Femur (tissue), 1 donor: ENCODE results near the gene MRC2.

ENCODE experiments used
- DNase-seq: peaks from one replicate; pipeline ENCODE4 v3.0.0-alpha.2; 2017

The MRC2 gene

DNA sequence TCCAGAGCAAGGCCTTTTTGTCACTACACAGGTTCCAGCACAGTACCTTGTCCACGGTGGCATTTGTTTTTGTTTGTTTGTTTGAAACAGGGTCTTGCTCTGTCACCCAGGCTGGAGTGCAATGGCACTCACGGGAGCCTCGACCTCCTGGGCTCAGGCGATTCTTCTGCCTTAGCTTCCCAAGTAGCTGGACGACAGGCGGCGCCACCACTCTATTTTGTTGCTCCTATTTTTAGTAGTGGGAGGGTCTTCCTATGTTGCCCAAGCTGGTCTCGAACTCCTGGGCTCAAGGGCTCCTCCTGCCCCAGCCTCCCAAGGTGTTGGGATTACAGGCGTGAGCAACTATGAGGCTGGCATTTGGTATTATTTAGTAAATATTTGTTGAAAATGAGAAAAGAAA lies 10.3 kb downstream of the MRC2 start:
- DNase-seq, result no peak

DNA sequence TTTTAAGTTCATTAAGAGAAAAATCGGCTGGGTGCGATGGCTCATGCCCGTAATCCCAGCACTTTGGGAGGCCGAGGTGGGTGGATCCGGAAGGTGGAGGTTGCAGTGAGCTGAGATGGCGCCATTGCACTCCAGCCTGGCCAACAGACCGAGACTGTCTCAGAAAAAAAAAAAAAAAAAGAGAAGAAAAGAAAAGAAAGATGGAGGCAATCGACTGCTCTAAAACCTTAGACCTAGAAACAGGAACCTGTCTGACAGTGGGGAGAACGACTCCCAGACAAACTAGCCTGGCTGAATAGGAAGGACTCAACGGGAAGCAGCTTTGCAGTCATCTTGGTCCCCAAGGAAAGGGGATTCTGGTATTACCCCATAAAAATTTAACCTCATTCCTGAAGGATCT lies 13.7 kb downstream of the MRC2 start:
- no peak for DNase-seq

DNA sequence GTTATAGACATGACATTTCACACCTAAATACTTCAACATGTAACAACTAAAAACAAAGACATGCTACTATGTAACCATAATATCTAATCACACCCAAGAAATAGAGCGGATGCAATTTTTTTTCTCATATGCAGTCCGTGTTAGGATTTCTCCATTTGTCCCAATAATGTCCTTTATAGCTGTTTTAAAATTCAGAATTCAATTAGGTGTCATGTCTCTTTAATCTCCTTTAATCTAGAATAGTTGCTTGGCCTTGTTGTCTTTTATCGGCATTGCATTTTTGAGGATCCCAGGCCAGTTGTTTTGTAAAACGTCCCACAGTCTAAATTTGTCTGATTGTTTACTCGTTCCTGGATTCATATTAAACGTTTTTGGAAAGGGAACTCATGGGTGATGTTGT lies 14.5 kb downstream of the MRC2 start:
- DNase-seq, result no peak

DNA sequence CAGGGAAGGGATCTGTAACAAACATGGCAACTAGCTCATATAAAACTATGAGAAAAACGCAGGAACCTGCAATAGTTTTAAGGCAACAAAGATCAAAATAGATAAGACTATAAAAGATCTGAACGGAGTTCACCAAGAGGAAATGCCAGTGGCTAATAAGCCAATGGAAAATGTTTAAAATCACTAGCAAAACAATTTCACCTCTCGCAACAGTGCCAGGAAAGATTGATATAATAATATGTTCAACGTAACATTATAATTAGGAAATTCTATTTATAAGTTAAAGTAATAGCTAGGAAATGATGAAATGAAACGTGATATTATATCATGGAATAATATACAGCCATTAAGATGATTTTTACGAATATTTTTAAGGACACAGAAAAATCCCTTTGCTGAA lies 16.0 kb downstream of the MRC2 start:
- no peak for DNase-seq

DNA sequence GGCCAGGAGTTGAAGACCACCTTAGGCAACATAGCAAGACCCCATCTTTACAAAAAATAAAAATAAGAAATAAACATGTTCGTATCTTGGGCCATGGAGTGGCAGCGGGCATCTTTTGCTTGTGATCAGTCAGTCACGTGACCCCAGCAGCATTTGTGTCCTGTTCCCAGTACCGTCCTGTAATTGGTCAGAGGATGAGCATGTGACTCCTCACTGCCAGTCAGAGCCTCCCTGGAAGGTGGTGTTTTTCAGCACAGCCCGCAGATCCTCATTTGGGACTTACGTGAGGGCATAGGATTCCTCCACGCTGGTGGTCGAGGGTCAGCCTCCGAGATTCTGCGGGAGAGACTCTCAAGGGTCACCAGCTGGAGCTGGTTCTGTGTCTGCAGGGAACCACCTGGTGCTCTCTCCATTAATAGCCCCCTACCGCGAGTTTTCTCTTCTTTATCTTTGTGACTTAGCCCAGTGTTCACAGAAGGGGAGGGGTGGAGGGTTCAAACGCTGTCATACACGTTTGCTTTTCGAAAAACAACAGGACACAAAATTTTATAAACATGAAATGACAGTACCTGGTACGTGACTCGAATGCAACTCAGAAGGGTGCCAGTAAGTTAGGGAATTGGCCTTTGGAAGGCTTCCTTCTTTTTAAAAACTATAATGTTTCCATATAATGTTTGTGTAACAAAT lies 17.2 kb downstream of the MRC2 start:
- DNase-seq, result no peak

DNA sequence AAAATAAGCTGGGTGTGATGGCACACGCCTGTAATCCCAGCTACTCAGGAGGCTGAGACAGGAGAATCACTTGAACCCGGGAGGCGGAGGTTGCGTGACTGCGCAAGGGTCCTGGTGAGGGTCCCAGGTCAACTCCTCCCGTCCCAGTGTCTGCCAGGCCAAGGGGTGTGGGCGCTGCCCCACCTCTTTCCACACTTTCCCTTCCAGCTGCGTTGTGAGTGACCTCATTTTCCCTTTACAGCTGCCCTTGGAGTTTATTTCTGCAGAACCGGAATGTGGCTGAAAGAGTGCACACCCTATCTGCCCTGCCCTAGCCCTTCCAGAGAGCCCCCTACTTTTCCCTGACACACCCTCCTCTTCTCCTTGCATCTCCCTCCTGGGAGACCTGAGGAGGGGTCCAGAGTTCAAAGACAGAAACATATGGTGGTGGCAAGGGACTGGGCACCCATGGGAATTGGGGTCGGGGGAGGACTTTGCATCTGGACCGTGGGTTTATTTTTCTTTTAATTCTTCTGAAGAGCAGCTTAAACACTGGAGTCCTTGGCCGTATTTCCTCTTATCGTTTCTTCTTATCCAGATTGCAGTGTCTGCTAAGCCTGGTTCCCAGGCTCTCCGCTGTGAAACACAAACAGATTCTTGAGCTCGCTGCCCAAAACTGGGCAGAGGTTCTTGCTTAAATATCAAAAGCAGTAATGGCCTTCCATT lies 20.9 kb downstream of the MRC2 start:
- peak; percentile 58 for DNase-seq

DNA sequence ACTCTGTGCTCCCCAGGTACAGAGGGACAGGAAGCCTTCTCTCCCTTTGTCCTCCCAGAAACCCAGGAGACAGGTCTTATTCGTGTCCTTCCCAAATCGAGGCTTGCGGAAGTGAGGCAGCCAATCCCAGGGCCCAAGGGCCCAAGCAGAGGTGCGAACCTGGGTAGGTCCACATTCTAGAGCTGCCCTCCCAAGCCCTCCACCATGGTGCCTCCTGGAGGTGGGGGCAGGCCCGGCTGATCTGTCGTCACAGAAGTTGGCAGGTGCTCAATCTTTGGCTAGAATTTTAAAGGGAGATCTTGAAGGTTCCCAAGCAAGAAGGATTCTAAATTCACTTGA lies 21.5 kb downstream of the MRC2 start:
- DNase-seq, result peak; percentile 15

DNA sequence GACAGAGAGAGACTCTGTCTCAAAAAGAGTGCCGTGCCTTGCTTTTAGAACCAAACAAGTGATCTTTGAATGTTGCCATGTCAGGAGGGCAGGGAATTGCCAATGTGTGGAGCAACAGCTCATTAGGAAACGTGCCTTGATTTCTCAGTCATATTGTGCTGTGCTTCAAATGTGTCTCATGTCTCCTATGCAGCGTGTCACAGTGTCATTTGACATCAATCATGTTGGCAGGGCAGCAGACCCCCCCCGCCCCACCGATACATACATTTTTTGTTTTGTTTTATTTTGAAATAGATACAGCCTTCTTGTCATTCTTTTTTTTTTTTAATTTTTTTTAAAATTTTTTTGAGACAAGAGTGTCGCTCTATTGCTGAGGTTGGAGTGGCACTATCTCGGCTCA lies 22.1 kb downstream of the MRC2 start:
- peak; percentile 12 for DNase-seq

DNA sequence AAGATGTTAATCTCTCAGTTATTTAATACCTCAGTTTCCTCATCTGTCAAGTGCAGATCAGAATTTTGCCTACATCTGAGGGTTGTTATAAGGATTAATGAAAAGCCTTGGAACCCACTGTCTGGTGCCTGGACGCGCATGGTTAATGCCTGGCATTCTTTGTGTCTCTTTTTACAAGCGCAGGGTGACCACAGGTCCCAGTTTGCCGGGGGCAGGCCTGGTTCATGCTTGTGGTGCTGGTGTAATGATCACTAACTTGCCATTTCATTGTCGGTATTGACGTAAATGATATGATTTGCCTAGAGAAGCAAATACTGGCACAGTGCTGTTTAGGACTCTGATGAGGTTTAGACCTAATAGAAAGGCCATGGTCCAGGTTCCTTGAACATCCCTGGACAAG lies 23.1 kb downstream of the MRC2 start:
- DNase-seq, result peak; percentile 19

DNA sequence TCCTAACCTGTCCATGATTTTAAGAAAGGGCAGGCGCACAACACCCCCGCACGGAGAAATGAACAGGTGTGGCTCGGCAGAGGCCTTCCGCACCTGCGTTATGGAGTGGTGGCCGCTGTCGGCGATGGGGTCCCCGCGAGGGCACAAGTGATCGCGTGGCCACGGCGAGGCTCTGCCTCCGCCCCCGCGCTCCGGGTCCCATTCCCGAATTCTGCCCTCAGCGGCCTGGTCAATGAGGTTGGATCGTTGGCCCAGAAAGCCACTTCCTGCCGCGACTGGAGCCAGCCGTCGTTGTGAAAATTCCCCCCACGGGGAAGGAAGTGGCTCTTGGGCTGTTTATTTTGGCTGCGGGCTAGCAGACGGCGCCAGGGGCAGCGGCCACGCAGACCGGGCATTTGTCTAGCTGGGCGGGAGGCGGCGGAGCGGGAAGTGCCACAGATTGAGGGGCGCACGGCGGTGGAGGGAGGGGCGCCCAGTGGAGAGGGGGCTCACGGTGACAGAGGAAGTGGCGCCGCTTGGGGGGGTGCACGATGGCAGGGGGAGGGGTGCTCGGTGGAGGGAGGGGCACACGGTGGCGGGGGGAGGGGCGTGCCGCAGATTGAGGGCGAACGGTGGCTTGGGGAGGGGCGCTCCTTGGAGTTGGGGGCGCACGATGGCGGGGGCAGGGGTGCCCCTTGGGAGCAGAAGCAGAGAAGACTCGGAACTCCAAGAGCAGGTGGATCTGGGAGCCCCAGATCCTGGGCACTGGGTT lies 25.0 kb downstream of the MRC2 start:
- DNase-seq, result peak; percentile 87

DNA sequence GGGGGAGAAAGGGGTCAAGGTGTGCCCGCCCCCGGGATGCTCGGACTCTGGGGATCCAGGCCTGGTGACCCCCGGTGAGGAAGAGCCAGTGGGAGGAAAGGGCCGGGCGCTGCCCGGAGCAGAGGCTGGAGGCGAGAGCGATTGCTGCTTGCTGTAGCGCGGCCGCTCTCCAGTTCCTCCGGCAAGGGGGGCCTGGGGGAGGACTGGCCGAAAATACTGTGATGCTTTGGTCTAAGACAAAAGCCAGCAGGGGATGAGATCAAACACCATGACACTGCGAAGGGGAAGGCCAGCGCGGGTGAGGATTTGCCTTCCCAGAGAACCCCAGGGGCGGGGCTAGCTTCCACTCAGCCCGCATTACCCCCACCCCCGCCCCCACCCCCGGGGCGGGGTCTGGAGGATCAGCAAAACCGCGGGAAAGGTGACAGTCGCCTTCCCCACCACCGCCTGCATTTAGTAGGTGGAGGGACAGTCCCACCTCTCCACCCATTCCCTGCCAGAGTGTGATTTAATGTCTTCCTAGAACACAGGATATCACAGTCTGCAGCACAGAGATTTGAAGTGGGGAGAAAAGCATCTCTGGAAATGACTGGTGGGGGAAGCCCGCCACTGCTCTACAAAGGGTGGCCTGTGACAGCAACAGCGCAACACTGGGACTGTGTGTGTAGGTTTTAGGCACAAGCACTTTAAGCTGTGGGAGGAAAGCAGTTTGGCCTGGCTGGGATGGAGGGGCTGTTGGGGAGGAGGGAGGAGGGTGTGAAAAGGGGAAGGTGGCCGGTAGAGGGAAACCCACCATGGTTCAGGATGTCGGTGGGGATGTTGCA lies 25.7 kb downstream of the MRC2 start:
- DNase-seq, result peak; percentile 83

DNA sequence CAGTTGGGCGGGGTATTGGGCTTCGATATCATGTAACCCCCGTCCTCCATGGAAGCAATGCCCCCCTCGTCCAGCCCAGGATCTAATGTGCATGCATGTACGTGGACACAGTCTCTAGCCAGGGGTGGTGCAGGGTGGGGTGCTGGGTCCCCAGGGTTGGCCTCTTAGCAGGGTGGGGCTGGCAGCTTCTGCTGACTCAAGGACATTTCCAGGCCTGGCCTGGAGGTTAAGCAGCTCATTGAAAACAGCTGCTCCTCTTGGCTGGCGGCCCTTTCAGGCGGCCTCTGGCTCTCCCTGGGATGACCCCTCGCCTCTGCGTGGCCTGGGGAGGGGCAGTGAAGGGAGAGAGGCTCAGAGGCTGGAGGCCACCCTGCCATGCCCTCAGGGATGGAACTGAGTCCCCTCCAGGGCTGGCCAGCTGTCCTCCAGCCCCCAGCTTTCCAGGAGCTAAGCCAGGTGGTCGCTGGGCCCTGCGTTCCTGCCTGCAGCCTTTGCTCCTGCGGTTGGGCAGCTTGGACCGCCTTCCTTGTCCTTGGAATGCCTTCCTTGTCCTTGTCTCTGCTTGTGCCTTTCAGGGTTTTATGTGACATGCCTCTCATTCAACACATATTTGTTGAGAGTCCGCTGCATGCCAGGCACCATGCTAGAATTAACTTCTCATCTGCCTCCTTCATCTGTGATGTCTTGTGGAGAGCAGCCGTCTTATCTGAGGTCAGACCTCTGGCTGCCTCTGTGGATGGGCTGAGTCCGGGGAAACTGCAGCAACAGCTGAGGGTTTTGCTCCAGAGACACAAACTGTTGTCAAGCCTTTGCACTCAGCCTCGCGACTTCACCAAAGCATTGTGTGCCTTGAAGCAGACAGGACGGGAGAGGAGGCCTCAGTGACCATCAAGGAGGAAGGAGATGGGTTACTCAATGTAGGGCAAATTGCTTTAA lies 26.6 kb downstream of the MRC2 start:
- DNase-seq, result peak; percentile 88

DNA sequence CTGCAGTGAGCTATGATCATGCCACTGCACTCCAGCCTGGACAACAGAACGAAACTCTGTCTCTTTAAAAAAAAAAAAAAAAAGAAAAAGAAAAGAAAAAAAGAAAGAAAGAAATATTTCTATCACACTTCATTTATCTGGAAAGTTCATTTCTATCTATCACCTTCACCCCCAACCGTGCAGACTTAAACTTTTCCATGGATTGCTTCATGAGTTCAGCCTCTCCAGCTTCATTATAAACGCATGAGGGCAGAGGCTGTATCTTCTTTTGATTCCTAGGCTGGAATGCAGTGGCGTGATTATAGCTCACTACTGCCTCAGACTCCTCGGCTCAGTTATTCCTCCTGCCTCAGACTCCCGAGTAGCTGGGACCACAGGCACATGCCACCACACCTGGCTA lies 28.2 kb downstream of the MRC2 start:
- no peak for DNase-seq

DNA sequence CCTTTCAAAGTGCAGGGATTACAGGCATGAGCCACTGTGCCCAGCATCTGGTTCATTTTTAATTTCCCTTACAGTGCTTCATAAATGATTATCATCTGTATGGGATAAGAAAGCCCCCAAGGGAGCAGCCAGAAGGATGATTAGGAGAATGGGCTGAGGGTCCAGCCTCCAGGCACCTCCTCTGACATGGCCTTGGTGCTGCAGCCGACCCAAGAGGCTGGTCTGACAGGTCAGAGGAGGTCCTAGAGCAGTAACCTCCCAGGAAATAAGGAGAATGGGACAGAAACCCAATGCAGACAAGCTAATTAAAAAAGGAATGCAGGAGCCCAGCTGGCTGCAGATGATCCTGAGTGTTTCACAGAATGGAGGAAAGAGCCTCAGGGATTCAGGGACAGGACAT lies 29.0 kb downstream of the MRC2 start:
- peak; percentile 11 for DNase-seq

DNA sequence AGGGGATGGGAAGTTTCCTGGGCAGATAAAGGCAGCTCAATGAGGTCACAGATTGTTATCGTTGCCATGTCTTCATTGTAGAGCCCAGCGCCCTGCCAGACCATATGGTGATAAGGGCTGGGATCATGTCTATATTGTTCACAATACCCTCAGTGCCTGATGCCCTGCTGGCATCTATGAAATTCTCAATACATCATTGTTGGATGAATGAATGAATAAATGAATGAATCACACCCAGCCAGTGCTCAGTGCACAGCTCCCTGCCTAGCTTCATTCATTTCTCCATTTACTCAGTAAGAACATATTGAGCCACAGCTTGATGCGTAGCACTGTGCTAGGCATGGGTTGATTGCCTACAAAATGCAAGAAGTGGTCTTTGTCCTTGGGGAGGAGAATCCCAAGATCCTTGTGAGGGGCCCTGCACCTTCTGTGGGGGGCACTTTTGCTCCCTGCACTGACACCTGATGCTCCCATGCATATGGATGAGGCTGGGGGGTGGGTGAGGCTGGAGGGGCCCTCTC lies 29.7 kb downstream of the MRC2 start:
- no peak for DNase-seq

DNA sequence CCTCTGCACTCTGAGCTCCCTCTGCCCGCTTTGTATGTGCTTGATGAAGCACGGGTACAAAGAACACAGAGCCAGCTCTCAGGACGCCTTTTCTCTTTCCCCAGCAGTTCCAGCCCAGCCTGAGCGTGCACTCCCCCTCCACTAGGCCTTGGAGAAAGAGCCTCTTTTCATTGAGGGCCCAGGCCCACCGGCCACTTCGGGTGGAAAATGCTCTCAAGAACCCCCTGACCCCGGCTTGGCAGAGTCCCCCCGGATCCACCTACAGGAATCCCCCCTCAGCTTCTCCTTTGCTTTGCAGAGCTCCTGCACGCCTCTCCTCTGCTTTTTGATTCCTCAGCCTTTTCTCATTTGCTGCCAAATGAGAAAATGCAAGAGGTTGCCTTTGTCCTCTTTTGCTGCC lies 30.2 kb downstream of the MRC2 start:
- DNase-seq, result no peak

DNA sequence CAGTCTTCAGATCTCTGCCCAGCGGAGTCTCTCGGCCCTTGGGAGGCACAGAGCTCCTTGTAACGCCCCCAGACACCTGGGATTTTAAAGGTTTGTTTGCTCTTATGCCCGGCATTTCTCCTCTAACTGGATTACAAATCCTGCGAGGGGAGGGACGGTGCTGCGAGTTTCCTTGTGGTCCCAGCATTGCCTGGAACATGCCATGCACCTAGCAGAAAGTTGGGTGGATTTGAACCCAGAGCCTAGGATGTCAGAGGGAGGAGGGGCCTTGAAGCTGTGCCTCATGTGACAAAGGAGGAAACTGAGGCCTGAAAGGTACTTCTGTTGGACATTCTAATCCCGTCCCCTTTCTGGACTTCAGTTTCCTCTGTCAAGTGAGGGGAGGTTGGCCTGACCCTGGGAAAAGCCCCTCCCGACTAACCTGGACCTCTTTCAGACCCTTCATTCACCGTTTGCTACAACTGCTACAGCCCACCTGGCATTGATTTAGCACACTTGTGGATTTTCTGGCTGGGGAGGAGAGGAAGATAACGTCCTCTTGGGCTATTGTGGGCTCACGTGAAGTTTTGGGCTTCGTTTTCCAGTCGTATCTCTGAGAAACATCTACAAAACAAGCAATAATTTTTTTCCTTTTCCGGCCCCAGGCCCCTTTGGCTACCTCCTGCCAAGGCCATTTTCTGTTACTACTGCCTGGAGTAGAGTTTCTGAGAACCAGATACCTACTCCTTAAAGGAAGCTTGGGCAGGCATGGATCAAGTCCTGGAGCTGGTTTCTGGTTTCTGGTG lies 30.9 kb downstream of the MRC2 start:
- no peak for DNase-seq

DNA sequence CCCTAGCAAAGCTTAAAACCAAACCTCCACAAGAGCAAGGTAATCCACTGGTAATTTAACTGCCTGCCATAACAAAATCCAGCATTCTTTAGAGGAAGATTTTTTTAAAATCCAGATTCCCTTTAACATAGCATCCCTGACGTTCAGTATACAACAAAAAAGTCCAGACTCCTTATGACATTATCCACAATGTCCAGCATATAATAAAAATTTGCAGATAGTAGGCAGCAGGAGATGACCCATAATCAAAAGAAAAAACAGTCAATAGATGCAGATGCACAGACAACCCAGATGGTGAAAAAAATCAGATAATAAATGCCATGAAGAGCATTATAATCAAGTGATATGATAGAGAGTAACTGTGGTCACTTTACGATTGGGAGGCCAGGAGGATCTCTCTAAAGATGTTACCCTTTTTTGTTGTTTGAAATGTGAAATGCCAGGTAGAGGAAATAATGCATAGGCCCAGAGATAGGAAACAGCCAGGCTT lies 33.2 kb downstream of the MRC2 start:
- no peak for DNase-seq

DNA sequence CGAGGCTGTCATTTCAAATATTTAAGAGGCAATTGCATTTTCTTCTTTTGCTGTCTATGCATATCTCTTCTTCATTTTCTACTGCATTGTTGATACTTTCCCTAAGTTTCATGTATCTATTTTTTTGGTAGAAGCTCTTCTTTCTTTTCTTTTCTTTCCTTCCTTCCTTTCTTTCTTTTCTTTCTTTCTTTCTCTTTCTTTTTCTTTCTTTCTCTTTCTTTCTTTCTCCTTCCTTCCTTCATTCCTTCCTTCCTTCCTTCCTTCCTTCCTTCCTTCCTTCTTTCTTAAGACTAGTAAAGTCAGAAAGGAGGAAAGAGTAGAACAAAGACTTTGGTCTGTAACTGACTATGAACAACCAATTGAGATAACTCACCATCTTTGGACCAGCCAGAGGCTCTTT lies 33.9 kb downstream of the MRC2 start:
- DNase-seq, result no peak

DNA sequence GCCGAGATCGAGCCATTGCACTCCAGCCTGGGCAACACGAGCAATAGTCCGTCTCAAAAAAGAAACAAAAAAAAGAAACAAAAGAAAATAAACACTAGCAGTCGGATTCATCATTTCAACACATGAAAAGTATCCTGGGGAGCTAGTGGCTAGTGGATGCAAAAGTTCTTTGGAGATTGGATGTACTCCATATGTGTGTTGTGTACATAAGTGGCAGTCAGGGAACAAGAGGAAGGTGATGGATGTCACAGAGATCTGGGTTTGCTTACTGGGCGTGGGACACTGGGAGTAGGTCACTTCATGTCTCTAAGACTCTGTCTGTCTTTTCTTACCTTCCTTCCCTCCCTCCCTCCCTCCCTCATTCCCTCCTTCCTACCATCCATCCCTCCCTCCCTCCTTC lies 35.4 kb downstream of the MRC2 start:
- no peak for DNase-seq

DNA sequence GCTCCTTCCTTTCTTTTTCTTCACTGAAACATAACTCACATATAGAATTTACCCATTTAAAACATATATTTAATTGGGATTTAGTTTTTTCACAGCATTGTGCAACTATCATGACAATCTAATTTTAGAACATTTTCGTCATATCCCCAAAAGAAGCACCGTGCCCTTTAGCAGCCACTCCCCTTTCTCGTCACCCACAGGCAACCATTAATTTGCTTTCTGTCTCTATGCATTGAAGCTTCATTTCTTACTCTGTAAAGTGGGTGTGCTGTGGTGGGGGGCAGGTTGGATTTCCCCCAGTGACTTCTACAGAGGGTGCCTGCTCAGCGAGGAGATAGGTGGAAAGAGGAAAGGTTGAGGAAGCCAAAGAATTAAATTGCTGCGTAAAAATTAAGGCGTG lies 35.8 kb downstream of the MRC2 start:
- no peak for DNase-seq
